NCI-H128 (cell line): Measurements from ENCODE around the gene STK24.

Experiments used
- DNase-seq: peaks from one replicate; lab custom pipeline; 2025; ENCODE audit not compliant: unreplicated experiment; lab: John Stamatoyannopoulos, UW

STK24 gene

DNA sequence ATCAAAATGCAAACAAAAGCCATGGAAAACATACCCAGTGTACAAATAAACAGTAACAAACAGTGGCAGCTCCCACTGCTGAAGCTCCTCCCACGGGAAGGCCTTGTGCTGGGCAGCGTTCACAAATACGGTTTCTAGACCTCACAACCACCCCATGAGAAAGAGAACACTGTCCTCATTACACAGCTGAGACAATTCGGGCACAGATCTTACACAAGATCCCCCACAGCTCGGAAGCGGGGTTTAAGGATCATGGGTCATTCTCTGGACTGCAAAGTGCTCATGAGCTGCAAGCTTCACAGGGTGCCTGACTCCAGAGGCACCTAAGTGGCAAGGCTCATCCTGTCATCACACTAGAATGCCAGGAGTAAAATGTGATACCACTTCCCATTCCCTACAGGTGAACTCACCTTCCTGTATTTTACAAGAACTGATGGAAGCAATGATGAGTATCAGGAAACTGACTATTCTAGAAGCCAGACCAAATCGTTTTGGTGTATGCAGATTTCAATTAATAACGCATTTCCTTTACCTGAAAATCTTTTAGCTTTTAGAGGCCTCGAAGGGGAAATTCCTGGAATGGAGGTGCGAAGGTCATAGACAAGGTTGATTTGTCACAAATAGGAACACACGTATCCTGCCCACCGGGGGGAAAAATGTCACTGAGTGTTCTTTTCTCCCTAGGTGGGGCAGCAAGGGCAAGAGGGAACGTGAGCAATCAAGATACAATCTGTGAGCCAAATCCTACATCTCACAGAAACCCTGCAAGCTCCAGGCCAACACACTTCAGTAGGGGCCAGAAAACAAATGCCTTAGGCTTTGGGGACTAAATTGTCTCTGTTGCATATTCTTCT is 41.2 kb downstream of the STK24 start:
- DNase-seq: no peak

DNA sequence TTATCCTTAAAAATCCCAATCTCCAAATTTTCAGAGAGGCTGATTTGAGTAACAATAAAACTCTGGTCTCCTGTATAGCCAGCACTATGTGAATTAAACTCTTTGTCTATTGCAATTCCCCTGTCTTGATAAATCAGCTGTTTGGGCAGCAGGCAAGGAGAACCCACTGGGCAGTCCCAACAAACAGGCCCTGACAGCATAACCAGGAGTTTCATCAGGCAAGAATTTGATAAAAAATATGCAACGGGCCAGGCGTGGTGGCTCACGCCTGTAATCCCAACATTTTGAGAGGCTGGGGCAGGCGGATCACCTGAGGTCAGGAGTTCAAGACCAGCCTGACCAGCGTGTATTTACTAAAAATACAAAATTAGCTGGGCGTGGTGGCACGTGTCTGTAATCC is 42.1 kb downstream of the STK24 start:
- no peak for DNase-seq

GRCh38 chr13:98533912-98534311 is 43.0 kb downstream of the STK24 start:
- no peak for DNase-seq

- no peak for DNase-seq
Measured at GRCh38 chr13:98532254-98532653, 44.7 kb downstream of the STK24 start.

DNA sequence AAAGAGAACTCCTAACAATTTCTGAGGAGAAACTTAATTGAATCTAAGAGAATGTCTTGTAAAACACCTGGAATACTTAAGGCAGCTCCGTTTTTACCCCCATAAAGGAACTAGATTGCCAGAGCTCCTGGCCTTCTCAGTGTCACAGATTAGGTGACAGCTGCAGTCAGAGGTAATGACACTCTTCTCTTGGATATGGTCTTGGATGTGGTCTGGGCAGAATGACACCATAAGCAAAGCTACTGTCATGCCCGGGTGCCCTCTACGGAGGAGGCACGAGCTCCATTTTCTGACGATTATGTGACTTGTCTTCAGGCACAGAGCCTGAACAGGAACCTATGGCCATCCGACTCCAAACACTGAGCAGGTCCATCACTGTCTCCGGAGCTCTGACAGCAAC is 46.7 kb downstream of the STK24 start:
- no peak for DNase-seq

GRCh38 chr13:98529171-98529570 is 47.7 kb downstream of the STK24 start:
- DNase-seq: no peak

GRCh38 chr13:98528663-98529064 is 48.2 kb downstream of the STK24 start:
- no peak for DNase-seq

DNA sequence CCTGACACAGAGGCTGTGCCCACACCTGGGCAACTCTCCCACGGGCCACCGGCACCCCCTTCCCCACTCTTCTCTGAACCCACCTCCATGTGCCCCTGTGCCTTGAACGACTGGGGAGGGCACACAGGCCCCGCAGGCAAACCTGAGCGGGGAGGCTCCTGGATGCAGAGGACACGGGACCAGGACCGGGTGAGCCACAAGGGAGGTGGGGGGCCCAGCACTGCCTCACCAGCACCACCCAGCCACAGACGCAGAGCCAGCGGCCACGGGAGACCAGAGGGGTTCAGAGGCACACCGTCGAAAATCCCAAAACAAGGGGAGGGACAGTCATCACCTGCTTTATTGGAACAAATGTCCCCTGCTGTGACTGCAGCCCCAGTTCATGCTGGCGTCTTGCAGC is 49.4 kb downstream of the STK24 start:
- no peak for DNase-seq

- no peak for DNase-seq
Measured at GRCh38 chr13:98526182-98526512, 50.8 kb downstream of the STK24 start.

GRCh38 chr13:98525456-98526181 is 51.3 kb downstream of the STK24 start:
- DNase-seq: no peak

DNA sequence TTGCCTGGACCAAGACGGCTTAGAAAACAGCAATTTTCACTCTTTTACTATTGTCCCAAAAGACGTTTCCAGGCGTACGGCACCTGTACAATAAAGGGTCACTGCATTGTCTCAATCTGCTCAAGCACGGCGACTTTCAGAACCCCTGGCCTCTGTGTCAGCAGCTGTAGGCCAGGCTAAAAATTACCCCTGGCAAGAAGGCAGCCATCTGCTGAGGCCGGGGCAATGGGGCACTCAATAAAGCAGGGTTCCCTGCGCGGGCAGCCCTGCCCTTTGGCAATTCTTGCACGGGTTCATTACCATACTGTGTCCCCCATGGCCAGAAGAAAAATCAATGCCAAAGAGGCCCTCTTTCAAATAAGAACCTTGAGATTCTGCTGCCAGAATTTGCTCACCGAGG is 52.1 kb downstream of the STK24 start:
- DNase-seq: no peak

DNA sequence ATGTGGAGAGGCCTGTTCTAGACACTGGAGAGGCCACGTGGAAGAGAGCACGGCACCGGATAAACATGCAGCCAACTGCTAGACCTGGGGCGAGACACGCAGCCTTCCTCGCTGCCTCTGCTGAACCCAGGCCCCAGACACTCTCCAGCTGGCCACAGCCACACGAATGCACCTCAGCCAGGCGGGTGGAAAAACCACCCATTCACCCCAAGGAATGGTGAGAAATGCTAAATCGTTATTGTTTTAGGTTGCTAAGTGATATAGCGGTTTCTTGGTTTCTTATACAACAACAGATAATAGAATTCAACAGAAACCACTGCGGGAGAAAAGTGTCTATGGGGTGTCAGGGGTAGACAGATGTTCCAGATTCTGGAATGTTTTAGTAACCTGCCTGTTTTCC is 52.5 kb downstream of the STK24 start:
- no peak for DNase-seq

GRCh38 chr13:98523455-98524102 is 53.3 kb downstream of the STK24 start:
- DNase-seq: no peak

DNA sequence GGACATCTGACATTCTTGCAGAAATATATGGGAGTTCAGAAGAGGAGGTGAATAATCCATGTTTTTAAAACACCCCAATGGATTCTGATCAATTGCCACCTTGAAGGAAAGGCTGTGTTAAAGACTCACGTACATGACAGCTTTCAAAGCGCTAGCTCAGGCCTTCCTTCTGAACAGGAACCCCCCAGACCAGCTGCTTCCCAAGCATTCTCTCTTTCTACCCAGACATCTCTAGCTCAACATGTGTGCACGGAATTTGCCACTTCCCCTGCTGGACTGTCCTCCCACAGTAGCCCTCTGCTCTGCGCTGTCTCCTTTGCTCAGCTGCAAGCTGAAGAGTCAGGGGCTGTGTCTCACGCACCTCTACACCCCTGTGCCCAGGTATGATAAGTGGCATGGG is 54.5 kb downstream of the STK24 start:
- DNase-seq: no peak

- DNase-seq: no peak
Measured at GRCh38 chr13:98521461-98522247, 55.3 kb downstream of the STK24 start.

- no peak for DNase-seq
Measured at GRCh38 chr13:98520674-98521449, 56.0 kb downstream of the STK24 start.

DNA sequence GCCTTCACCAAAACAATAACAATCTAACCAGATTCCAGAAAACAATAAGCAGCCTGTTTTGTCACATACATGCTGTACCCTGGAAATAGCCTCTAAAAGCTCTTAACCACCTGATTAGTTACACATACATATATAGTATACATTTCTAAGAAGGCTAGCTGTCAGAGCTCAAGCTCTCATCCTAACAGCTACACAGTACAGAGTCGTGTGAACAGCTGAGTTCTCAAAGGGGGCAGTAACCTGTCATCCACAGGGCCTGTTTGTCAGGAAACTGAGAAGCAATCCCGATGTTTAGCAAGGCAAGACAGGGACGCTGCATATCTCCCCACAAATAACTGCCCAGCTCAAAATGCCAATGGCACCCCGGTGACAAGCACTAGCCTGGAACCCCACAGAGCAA is 56.9 kb downstream of the STK24 start:
- DNase-seq: no peak

- no peak for DNase-seq
Measured at GRCh38 chr13:98517576-98518310, 59.2 kb downstream of the STK24 start.

GRCh38 chr13:98515818-98516465 is 61.0 kb downstream of the STK24 start:
- DNase-seq: no peak
